Heart left ventricle (tissue), 13 donors: ENCODE results near the gene CDY1.
"Not testable (repeated sequence)": the region's sequence is repeated elsewhere in the genome, so short reads cannot be mapped to it uniquely, and the experiment has no call there.

Experiments used
- POLR2A ChIP-seq, 2 donors: fragments of 450-650 bp; IDR thresholded peaks; one replicate each; pipeline ENCODE4 v1.6.1; 2017; ENCODE audit warnings: antibody characterized with exemption in 2 of 2, mild to moderate bottlenecking in 2 of 2, moderate library complexity in 2 of 2
- TF ChIP-seq, protein P1 (sequence below), 12 donors: fragments of 200-600 bp; sonication (generic) in 4 of 12; IDR thresholded peaks; one replicate each; pipeline versions ENCODE4 v1.5.0 to v1.8.0; 2018 to 2022; ENCODE audit warnings: antibody characterized with exemption in 12 of 12, mild to moderate bottlenecking in 5 of 12
- donor health status: ischemic (EF 13 %, LVEDD 7.1; RV severe dilation, severe dysfunction).
- donor health status: DM: no; HTN: yes; CAD: no.
- donor health status: DM: no; HTN: no; CAD: no.
- donor health status: ischemic (EF 25% LVEDD 6.9; RV normal size, moderate dysfunction).
- donor health status: ischemic (EF 25% LVEDD 5.7; RV mildly dilated, moderate dysfunction).
- donor health status: ischemic (EF 35%, LVEDD 5.7; RV mildly dilated, moderate dysfunction).
- donor health status: nonischemic (EF 11% LVEDD 7.7; RV severe dilation, severe dysfunction).
- donor health status: DM: yes; HTN: yes; CAD: no.
- donor health status: PGD.
- donor health status: ischemic (EF 29% LVEDD 5.4; RV normal size, mild dysfunction).
- donor health status: nonischemic (EF 23%, LVEDD 6.1; RV moderate dilation, normal function).

DNA sequence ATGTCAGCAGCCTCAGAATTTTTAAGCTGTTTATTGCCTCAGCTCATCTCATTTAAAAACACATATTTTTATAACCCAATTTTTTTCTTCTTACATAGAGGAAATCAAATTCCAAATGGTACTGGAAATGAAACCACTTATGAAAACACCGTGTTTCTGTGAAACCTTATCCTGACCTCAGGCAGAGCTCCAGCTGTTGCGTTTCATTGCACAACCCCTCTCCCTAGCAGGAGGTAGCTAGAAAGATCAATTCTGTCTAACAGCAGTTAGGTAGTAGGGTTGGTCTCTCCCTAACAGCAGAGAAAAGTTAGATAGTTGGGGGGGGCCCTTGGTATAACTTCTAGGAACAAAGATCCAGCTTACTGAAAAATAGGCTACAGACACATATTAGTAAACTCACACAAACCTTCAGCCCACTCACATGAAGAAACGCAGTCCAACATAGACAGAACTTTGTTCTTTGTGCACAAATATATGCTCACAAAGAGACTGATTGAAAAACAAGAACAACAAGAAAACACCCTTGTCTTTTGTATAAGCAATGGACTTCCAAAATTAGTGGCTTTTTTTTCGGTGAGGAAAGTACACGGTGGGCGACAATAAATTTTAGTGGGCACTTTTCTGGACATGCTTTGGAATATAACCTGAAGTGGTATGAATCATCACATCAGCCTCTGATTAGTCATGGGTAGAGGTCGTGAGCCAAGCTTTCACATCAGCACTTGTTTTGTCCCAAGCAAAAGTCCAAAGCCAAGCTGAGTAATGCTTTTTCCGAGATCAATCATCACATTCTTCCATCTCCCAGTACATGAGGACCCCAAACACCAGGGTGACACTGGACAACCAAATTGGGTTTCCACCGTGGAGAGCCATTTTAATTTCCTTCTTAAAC lies 21.4 kb downstream of the CDY1 start:
- TF ChIP-seq, protein P1, sequence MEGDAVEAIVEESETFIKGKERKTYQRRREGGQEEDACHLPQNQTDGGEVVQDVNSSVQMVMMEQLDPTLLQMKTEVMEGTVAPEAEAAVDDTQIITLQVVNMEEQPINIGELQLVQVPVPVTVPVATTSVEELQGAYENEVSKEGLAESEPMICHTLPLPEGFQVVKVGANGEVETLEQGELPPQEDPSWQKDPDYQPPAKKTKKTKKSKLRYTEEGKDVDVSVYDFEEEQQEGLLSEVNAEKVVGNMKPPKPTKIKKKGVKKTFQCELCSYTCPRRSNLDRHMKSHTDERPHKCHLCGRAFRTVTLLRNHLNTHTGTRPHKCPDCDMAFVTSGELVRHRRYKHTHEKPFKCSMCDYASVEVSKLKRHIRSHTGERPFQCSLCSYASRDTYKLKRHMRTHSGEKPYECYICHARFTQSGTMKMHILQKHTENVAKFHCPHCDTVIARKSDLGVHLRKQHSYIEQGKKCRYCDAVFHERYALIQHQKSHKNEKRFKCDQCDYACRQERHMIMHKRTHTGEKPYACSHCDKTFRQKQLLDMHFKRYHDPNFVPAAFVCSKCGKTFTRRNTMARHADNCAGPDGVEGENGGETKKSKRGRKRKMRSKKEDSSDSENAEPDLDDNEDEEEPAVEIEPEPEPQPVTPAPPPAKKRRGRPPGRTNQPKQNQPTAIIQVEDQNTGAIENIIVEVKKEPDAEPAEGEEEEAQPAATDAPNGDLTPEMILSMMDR (IDR thresholded peaks at IDR 0.05), result not testable (repeated sequence)
- TF ChIP-seq POLR2A (IDR thresholded peaks at IDR 0.05), result not testable (repeated sequence)
